GM18520 (cell line): Measurements from ENCODE around the gene C10orf120.

Experiments
- ATAC-seq: cut with Tn5 transposase; IDR thresholded peaks from one replicate; pipeline ENCODE4 v1.9.1; 2021; ENCODE audit not compliant: unreplicated experiment

The C10orf120 gene

GRCh38 chr10:122703483-122704448 lies 4.1 kb upstream of the C10orf120 start:
- ATAC-seq = no peak

- no peak for ATAC-seq
Observed at GRCh38 chr10:122702275-122702674, 2.6 kb upstream of the C10orf120 start.

GRCh38 chr10:122701652-122702051 lies 2.0 kb upstream of the C10orf120 start:
- no peak for ATAC-seq

- no peak for ATAC-seq
Observed at GRCh38 chr10:122696687-122697086, 3.0 kb downstream of the C10orf120 start.

DNA sequence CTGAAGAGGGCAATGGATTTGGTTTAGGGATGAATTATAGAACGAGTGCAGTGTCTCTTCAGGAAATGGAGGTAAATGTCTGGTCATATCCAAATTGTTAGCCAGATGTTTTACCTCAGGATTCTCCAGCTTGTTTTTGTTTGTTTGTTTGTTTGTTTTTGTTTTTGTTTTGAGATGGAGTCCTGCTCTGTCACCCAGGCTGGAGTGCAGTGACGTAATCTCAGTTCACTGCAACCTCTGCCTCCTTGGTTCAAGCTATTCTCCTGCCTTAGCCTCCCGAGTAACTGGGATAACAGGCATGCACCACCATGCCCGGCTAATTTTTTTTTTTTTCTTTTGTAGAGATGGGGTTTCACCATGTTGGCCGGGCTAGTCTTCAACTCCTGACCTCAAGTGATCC lies 6.9 kb downstream of the C10orf120 start:
- no peak for ATAC-seq

- ATAC-seq = no peak
Observed at GRCh38 chr10:122689146-122689820, 10.4 kb downstream of the C10orf120 start.

DNA sequence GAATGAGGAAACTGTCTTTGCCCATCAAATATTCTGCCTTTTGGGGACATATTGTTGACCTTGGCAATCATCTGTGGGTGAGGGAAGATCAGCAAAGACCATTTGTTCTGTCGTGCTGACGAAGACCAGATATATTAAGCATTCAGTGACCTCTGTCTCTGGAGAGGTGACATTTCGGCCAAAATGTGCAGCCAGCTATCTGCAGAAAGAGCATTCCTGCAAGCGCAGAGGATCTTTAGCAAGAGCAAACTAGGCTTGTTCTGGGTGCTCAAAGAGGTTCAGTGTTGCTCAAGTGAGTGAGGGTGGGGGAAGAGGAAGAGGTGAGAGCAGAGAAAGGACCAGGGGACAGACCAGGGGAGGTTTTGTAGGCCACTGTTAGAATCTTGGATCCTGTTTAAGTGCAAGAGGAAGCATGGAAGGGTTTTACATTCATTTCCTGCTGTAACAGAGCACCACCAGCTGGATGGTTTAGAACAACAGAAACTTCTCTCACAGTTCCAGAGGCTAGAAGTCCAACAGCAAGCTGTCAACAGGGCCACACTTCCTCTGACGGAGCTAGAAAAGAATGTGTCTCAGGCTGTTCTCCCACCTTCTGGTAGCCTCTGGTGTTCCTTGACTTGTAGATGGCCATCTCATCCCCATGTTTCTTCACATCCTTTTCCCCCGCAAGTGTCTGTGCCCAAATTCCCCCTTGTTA lies 11.2 kb downstream of the C10orf120 start:
- ATAC-seq = no peak

DNA sequence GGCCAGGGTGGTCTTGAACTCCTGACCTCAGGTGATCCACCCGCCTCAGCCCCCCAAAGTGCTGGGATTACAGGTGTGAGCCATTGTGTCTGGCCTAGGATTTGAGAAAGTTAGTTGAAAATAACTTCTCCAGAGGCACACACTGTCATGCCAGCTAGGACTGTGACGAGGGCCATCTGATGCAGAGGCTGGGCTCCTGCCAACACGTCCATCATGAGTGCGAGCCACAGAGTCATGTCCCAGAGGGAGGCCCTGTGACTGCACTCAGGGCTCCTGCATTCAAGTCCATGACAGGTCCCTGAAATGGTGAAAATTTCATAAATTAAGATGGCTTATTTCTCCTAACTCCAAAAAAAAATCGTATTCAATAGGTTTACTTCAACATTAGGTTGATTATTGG lies 17.1 kb downstream of the C10orf120 start:
- ATAC-seq = no peak

- no peak for ATAC-seq
Observed at GRCh38 chr10:122678266-122678665, 21.4 kb downstream of the C10orf120 start.

- ATAC-seq = no peak
Observed at GRCh38 chr10:122675278-122675677, 24.4 kb downstream of the C10orf120 start.

DNA sequence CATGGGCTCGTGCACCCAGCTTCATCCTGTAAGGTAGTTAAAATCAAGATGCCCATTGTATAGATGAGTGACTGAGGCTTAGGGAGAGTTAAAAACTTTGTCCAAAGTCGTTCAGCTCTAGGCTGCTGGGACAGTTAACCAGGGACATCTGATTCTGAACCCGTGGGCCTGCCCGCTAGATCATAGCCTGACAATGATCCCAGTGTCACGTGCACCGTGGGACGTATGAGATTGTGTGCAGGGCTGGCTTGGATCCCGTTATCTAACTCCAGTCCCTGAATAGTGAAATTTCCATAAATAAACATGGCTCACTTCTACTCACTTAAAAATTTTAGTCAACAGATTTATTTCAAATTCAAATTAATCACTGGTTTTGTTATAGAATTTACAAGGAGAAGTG lies 24.9 kb downstream of the C10orf120 start:
- no peak for ATAC-seq

- ATAC-seq = no peak
Observed at GRCh38 chr10:122673731-122674130, 25.9 kb downstream of the C10orf120 start.

DNA sequence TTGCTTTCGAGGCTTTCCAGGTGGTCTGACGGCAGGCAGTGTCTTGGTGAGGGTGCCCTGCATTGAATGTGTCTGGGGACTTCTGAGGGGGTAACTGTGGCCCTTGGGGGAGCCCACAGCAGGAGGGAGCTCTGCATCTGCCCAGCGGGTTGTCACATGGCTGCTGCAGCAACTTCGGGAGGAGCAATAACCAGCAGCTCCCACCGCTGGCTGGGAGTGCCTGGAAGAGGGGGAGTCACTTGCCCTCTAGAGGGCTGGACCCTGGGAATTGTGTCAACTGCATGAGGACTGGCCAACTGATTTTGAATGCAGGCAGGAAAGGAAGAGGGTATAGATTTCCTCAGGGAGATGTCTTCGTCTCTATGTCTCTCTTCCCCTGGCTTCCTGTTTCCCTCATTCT lies 26.4 kb downstream of the C10orf120 start:
- ATAC-seq = no peak

DNA sequence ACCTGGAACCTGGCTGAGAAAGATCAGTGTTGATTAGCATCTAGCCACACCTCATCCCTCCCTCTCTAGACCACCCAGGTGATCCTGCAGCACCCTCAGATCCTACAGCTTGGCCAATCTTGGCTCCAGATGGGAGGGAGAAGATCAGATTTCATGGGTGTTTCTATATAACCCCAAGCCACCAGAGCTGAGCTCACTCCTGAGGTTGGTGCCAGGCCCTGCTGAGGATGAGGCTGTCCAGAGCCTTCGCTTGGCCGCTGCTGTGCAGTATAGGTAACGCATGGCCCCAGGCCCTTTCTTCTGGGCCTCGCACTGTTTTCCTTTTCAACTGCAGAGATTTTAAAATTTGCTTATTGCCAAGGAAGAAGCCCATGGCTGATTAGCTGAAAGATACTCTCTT lies 27.0 kb downstream of the C10orf120 start:
- ATAC-seq = no peak

- ATAC-seq = no peak
Observed at GRCh38 chr10:122671355-122671754, 28.3 kb downstream of the C10orf120 start.

- no peak for ATAC-seq
Observed at GRCh38 chr10:122669842-122670241, 29.8 kb downstream of the C10orf120 start.

GRCh38 chr10:122669045-122669444 lies 30.6 kb downstream of the C10orf120 start:
- no peak for ATAC-seq

DNA sequence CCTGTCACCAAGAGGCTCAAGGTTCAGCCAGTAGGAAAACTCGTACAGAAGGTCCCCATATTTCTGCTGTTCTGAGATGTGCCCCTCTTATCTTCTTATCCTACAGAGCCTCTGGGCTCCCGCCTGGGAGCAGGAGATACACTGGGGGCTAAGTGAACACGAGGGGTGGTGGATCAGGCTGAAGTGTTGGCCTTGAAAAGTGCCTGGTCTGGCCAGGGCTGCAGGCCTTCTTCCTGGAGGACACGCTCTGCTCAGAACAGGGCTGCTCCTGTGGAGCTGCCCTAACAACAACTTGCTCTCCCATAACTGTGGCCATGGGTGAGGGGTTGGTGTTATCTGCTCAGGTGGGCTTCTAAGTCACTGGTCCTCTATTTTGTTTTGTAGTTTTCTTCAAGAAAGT lies 33.7 kb downstream of the C10orf120 start:
- no peak for ATAC-seq

DNA sequence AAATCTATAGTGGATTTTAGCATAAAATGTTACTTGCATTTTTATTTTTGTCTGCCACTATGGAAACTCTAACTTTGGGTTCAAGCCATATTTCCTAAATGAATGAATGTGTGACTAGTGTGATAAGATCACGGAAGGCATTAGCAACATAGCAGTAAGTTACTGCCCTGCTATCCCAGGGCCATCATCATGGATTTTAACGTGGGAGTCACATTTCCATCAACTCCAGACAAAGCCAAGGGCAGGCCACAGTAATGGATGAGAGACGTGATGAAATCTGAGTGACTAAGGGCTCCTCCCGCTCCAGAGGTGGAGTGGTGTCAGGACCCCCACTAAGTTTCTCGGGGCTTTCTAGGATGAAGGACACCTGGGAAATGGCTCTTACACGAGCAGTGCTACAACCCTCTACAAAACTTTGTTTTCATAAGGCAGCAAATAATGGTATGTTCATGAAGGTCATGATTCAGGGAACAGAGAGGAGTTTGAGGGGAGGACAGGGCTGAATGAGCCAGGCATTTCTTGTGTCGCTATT lies 34.3 kb downstream of the C10orf120 start:
- no peak for ATAC-seq

GRCh38 chr10:122664501-122664900 lies 35.1 kb downstream of the C10orf120 start:
- ATAC-seq = no peak

DNA sequence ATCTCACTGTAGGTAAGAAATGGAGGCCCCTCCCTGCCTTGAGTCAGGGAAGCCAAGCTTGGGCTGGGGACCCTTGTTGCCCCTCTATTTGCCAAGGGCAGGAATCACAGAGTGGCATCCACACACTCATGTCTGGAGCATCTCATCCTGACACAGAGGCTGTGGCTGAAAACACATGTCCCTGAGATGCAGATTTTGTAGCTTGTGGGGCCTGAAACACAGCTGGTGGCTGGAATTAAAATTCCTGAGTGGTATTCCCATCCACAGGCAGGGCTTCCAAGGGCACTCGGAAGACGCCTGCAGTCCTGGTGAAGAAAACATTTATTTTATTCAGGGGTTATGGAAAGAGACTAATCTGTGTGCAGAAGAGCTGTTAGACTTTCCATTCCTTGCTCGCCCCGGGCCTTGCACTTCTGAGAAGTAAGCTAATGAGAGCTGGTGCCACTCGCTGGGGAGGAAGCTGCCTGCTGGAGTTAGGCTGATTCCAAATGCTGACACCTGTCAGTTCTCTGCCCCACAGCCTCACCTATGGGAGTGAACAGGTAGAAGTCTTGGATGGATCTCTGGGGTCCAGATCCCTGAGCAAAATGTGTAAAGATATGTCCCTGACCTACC lies 36.0 kb downstream of the C10orf120 start:
- ATAC-seq = no peak
